ENCODE measurements around the gene AGPS.

DNA sequence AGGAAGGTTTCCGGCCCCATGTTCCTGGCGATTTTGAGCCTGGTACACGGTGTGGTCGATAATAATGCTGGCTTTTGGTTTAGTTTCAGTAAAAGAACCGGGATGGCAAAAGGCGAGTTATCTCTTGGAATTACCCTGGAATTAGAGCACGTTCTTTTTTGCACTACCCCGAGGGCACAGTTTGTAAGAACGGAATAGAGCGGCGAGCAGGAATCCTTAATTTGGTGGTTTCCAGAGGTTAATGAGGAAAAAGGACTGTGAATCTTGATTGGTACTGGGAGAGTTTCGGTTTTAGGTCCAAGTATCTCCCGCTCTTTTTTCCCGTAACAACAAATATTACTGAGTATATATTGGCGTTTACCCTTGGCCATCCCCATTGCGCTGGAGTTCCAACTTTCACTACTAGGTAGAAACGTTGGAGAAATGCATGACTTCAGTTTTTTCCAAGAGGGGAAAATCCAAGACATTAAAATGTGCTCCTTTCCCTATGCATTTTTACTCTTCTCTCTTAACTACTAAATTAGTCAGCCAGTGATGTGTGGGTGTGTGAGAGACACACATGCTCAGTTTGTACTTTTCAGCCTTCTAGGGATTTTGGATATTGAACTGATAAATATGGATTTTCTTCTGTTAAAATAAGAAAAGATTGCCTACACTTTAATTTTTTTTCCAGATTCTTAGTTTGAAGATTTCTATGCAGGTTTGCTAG, 160.8 kb downstream of the AGPS start:
- TF ChIP-seq MAX (IDR thresholded peaks at IDR 0.05) (no peak), CTCF (IDR thresholded peaks at IDR 0.05; ENCODE audit: low read depth, low read length, missing input control) (no peak), FOXA1 (IDR thresholded peaks at IDR 0.05) (no peak), ZBTB33 (IDR thresholded peaks at IDR 0.05) (no peak), SP1 (IDR thresholded peaks at IDR 0.05) (no peak)
